Ectodermal cell (in vitro differentiated cells): ENCODE results near the gene TAGLN.

Experiments used
- H3K27ac ChIP-seq: 2 replicates; pipeline ENCODE4 v1.7.0; 2013; ENCODE audit warnings: mild to moderate bottlenecking, low read depth, low read length; ENCODE audit not compliant: insufficient read depth, poor library complexity, severe bottlenecking
- H3K27me3 ChIP-seq: 2 replicates; pipeline ENCODE4 v1.7.0; 2013; ENCODE audit warnings: mild to moderate bottlenecking, low read length; ENCODE audit not compliant: insufficient read depth, control insufficient read depth, poor library complexity, severe bottlenecking
- H3K36me3 ChIP-seq: one replicate; pipeline ENCODE4 v1.7.0; 2013; ENCODE audit warnings: low read length; ENCODE audit not compliant: control insufficient read depth, insufficient read depth
- H3K4me1 ChIP-seq: one replicate; pipeline ENCODE4 v1.7.0; 2013; ENCODE audit warnings: low read length; ENCODE audit not compliant: control insufficient read depth, insufficient read depth
- H3K4me3 ChIP-seq: 2 replicates; pipeline ENCODE4 v1.7.0; 2013; ENCODE audit warnings: low read depth, low read length, control low read depth; ENCODE audit not compliant: insufficient read depth
- H3K9me3 ChIP-seq: 2 replicates; pipeline ENCODE4 v1.7.0; 2013; ENCODE audit warnings: mild to moderate bottlenecking, low read length, moderate library complexity; ENCODE audit not compliant: control insufficient read depth
- WGBS, 2 experiments: methylation state at CpG; one replicate each; pipeline ENCODE4 v1.1.7; 2013; ENCODE audit warnings: missing lambda C conversion rate in 2 of 2; 5-methylcytosine and 5-hydroxymethylcytosine counted together

The TAGLN gene

GRCh38 chr11:117214404-117215110 is 15.4 kb downstream of the TAGLN start:
- WGBS, 2 experiments: 82 to 83% methylated on average over 7 of the region's 7 CpGs
- Histone ChIP-seq H3K4me3 (no peak overlapping the region), H3K27ac (no peak overlapping the region), H3K36me3 (peaks cover 12% of the 10 kb centered on the region), H3K9me3 (no peaks in the 10 kb centered on the region), H3K4me1 (no peaks in the 10 kb centered on the region), H3K27me3 (no peaks in the 10 kb centered on the region)

GRCh38 chr11:117217141-117218084 is 18.2 kb downstream of the TAGLN start:
- no peak overlapping the region for H3K27ac ChIP-seq
- peaks cover 9% of the 10 kb centered on the region for H3K4me1 ChIP-seq

GRCh38 chr11:117218133-117218915 is 19.2 kb downstream of the TAGLN start:
- H3K9me3 ChIP-seq: no peaks in the 10 kb centered on the region
- H3K4me1 ChIP-seq: peaks cover 9% of the 10 kb centered on the region
- H3K27ac ChIP-seq: no peak overlapping the region
- no peaks in the 10 kb centered on the region for H3K27me3 ChIP-seq
- WGBS, 2 experiments: 90 to 95% methylated on average over 15 of the region's 15 CpGs
- peaks cover 15% of the 10 kb centered on the region for H3K36me3 ChIP-seq
- no peak overlapping the region for H3K4me3 ChIP-seq

More at GRCh38 chr11:117217141-117218084, 18.2 kb downstream of the TAGLN start:
- Histone ChIP-seq H3K36me3 (peaks cover 12% of the 10 kb centered on the region), H3K4me3 (no peak overlapping the region), H3K9me3 (no peaks in the 10 kb centered on the region), H3K27me3 (no peaks in the 10 kb centered on the region)
- WGBS, 2 experiments: 90 to 92% methylated on average over 11 of the region's 11 CpGs

GRCh38 chr11:117219001-117219400 is 19.8 kb downstream of the TAGLN start:
- WGBS, 2 experiments: 96% methylated on average over 9 of the region's 9 CpGs
- Histone ChIP-seq H3K4me1 (peaks cover 9% of the 10 kb centered on the region), H3K27me3 (no peaks in the 10 kb centered on the region), H3K9me3 (no peaks in the 10 kb centered on the region), H3K4me3 (no peak overlapping the region), H3K36me3 (peaks cover 15% of the 10 kb centered on the region), H3K27ac (no peak overlapping the region)

- 95 to 96% methylated on average over 8 of the region's 8 CpGs for WGBS, 2 experiments
- Histone ChIP-seq H3K4me3 (no peak overlapping the region), H3K4me1 (peaks cover 9% of the 10 kb centered on the region), H3K36me3 (peaks cover 15% of the 10 kb centered on the region), H3K27ac (no peak overlapping the region), H3K9me3 (no peaks in the 10 kb centered on the region), H3K27me3 (no peaks in the 10 kb centered on the region)
Observed at GRCh38 chr11:117219455-117219854, 20.3 kb downstream of the TAGLN start.

- no peaks in the 10 kb centered on the region for H3K27me3 ChIP-seq
- H3K36me3 ChIP-seq: peaks cover 15% of the 10 kb centered on the region
- no peak overlapping the region for H3K27ac ChIP-seq
- WGBS, 2 experiments: 88 to 89% methylated on average over 4 of the region's 4 CpGs
- peaks cover 9% of the 10 kb centered on the region for H3K4me1 ChIP-seq
- no peaks in the 10 kb centered on the region for H3K9me3 ChIP-seq
- H3K4me3 ChIP-seq: no peak overlapping the region
Observed at GRCh38 chr11:117219995-117220394, 20.8 kb downstream of the TAGLN start.

GRCh38 chr11:117220568-117220967 is 21.4 kb downstream of the TAGLN start:
- WGBS, 2 experiments: 95% methylated on average over 9 of the region's 9 CpGs
- no peak overlapping the region for H3K27ac ChIP-seq
- H3K9me3 ChIP-seq: no peaks in the 10 kb centered on the region
- H3K27me3 ChIP-seq: no peaks in the 10 kb centered on the region
- H3K4me1 ChIP-seq: peaks cover 9% of the 10 kb centered on the region
- no peak overlapping the region for H3K4me3 ChIP-seq
- peaks cover 15% of the 10 kb centered on the region for H3K36me3 ChIP-seq

GRCh38 chr11:117220999-117221774 is 22.0 kb downstream of the TAGLN start:
- 90% methylated on average over 7 of the region's 7 CpGs for WGBS, 2 experiments
- H3K36me3 ChIP-seq: peaks cover 15% of the 10 kb centered on the region
- no peak overlapping the region for H3K27ac ChIP-seq

GRCh38 chr11:117221775-117222517 is 22.8 kb downstream of the TAGLN start:
- H3K4me1 ChIP-seq: peaks cover 9% of the 10 kb centered on the region
- H3K9me3 ChIP-seq: no peaks in the 10 kb centered on the region
- 78 to 79% methylated on average over 7 of the region's 7 CpGs for WGBS, 2 experiments
- no peak overlapping the region for H3K4me3 ChIP-seq
- no peak overlapping the region for H3K27ac ChIP-seq
- H3K36me3 ChIP-seq: peaks cover 15% of the 10 kb centered on the region
- no peaks in the 10 kb centered on the region for H3K27me3 ChIP-seq

More at GRCh38 chr11:117220999-117221774, 22.0 kb downstream of the TAGLN start:
- Histone ChIP-seq H3K27me3 (no peaks in the 10 kb centered on the region), H3K4me1 (peaks cover 9% of the 10 kb centered on the region), H3K4me3 (no peak overlapping the region), H3K9me3 (no peaks in the 10 kb centered on the region)
